OCI-LY1 (cell line): Measurements from ENCODE around the gene BRD4.

ENCODE experiments used
- H2AFZ ChIP-seq: fragments of 200-600 bp; sonication (generic), shearing (Covaris generic); 2 replicates; pipeline ENCODE4 v1.6.0; 2014; ENCODE audit warnings: antibody characterized with exemption, mild to moderate bottlenecking, low read length
- H3F3A ChIP-seq: fragments of 200-600 bp; sonication (generic), shearing (Covaris generic); 2 replicates; pipeline ENCODE4 v1.6.0; 2014; ENCODE audit warnings: mild to moderate bottlenecking, antibody characterized with exemption, low read length, moderate library complexity; ENCODE audit not compliant: insufficient read depth
- H3K27ac ChIP-seq: fragments of 200-600 bp; sonication (generic); 2 replicates; pipeline ENCODE4 v1.5.1; 2014; ENCODE audit warnings: low read length, mixed run types, mild to moderate bottlenecking, low read depth; ENCODE audit not compliant: poor library complexity, severe bottlenecking
- H3K27me3 ChIP-seq: fragments of 200-600 bp; sonication (generic); 2 replicates; pipeline ENCODE4 v1.6.0; 2014; ENCODE audit warnings: antibody characterized with exemption, mild to moderate bottlenecking, low read length, moderate library complexity; ENCODE audit not compliant: insufficient read depth
- H3K36me3 ChIP-seq: fragments of 200-600 bp; sonication (generic); 2 replicates; pipeline ENCODE4 v1.6.1; 2014; ENCODE audit warnings: mild to moderate bottlenecking, antibody characterized with exemption, low read length, moderate library complexity, mixed read lengths; ENCODE audit not compliant: insufficient read depth
- H3K4me1 ChIP-seq: fragments of 200-600 bp; sonication (generic); 2 replicates; pipeline ENCODE4 v1.5.1; 2014; ENCODE audit warnings: mild to moderate bottlenecking, low read length, moderate library complexity; ENCODE audit not compliant: insufficient read depth, severe bottlenecking
- H3K4me2 ChIP-seq: fragments of 200-600 bp; sonication (generic), shearing (Covaris generic); 2 replicates; pipeline ENCODE4 v1.6.1; 2014; ENCODE audit warnings: low read length
- H3K4me3 ChIP-seq: fragments of 200-600 bp; sonication (generic); 2 replicates; pipeline ENCODE4 v1.5.1; 2014; ENCODE audit warnings: low read length, low read depth, mild to moderate bottlenecking, mixed read lengths; ENCODE audit not compliant: poor library complexity, severe bottlenecking
- H3K79me2 ChIP-seq: fragments of 200-600 bp; shearing (Covaris generic); 2 replicates; pipeline ENCODE4 v1.6.1; 2016; ENCODE audit warnings: mixed run types, low read length, mixed read lengths; ENCODE audit not compliant: insufficient read depth
- H3K9ac ChIP-seq: fragments of 200-600 bp; sonication (generic), shearing (Covaris generic); 2 replicates; pipeline ENCODE4 v1.6.1; 2014; ENCODE audit warnings: mild to moderate bottlenecking, low read length, mixed read lengths
- H3K9me2 ChIP-seq: fragments of 200-600 bp; sonication (generic), shearing (Covaris generic); 2 replicates; pipeline ENCODE4 v1.6.1; 2014; ENCODE audit warnings: low read depth, mild to moderate bottlenecking, low read length, mixed read lengths
- H3K9me3 ChIP-seq: fragments of 200-600 bp; shearing (Covaris generic); 2 replicates; pipeline ENCODE4 v1.6.1; 2014; ENCODE audit warnings: low read length, mixed read lengths
- H4K20me1 ChIP-seq: fragments of 200-600 bp; sonication (generic), shearing (Covaris generic); 2 replicates; pipeline ENCODE4 v1.6.0; 2016; ENCODE audit warnings: mild to moderate bottlenecking, low read length; ENCODE audit not compliant: insufficient read depth
- CTCF ChIP-seq: fragments of 200-600 bp; sonication (generic), shearing (Covaris generic); IDR thresholded peaks from 2 replicates; pipeline ENCODE4 v1.5.1; 2017; ENCODE audit warnings: mild to moderate bottlenecking, antibody characterized with exemption, low read length, moderate library complexity, mixed read lengths
- EZH2 ChIP-seq: fragments of 200-600 bp; sonication (generic), shearing (Covaris generic); IDR thresholded peaks from 2 replicates; pipeline ENCODE4 v1.8.0; 2017; ENCODE audit warnings: borderline replicate concordance, mixed run types, mild to moderate bottlenecking, antibody characterized with exemption, low read length, moderate library complexity, mixed read lengths

The BRD4 gene

DNA sequence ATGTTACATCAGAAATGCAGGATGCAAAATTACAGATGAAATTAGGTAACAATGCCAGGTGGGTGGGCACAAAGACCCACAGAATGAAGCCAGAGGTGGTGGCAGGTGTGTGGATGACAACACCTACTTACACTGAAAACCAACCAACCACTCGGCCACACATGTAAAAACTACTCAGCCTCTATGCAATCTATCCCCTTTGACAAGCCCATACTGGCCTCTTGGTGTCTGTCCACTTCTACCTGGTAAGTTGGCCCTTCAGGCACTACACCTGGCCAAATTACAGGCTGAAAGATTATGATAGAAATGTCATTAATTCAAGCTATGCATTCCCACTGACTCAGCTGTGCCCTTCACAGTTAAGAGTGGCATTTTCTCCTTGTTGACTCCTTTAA, 50.0 kb downstream of the BRD4 start:
- H4K20me1 ChIP-seq, result no peaks in the 10 kb centered on the region
- no peaks in the 10 kb centered on the region for H3F3A ChIP-seq
- no peak overlapping the region for H2AFZ ChIP-seq
- peak overlapping the region; percentile 20 for H3K27ac ChIP-seq
- no peaks in the 10 kb centered on the region for H3K9me3 ChIP-seq
- peaks cover 100% of the 10 kb centered on the region for H3K79me2 ChIP-seq
- no peak overlapping the region for H3K9ac ChIP-seq
- no peaks in the 10 kb centered on the region for H3K27me3 ChIP-seq
- H3K4me2 ChIP-seq, result no peak overlapping the region
- no peaks in the 10 kb centered on the region for H3K9me2 ChIP-seq
- H3K4me1 ChIP-seq, result peaks cover 62% of the 10 kb centered on the region
- TF ChIP-seq EZH2, result no peak
- TF ChIP-seq CTCF, result no peak
- no peak overlapping the region for H3K4me3 ChIP-seq
- no peaks in the 10 kb centered on the region for H3K36me3 ChIP-seq

GRCh38 chr19:15280915-15281683, 51.2 kb downstream of the BRD4 start:
- Histone ChIP-seq H3K27me3 (no peaks in the 10 kb centered on the region), H4K20me1 (no peaks in the 10 kb centered on the region), H3K79me2 (peaks cover 100% of the 10 kb centered on the region), H3K9me3 (no peaks in the 10 kb centered on the region), H3K4me2 (no peak overlapping the region), H3K4me1 (peaks cover 50% of the 10 kb centered on the region), H3K4me3 (no peak overlapping the region), H3K9ac (no peak overlapping the region), H3K9me2 (no peaks in the 10 kb centered on the region), H3K27ac (no peak overlapping the region), H2AFZ (no peak overlapping the region), H3F3A (no peaks in the 10 kb centered on the region), H3K36me3 (peaks cover 4% of the 10 kb centered on the region; the same call in 1 of the 2 replicates)
- TF ChIP-seq CTCF, result no peak
- no peak for TF ChIP-seq EZH2

- TF ChIP-seq EZH2 (no peak), CTCF (no peak)
- Histone ChIP-seq H3K27me3 (no peaks in the 10 kb centered on the region), H2AFZ (no peak overlapping the region), H4K20me1 (no peaks in the 10 kb centered on the region), H3K9ac (no peak overlapping the region), H3K4me2 (no peak overlapping the region), H3K79me2 (peaks cover 100% of the 10 kb centered on the region), H3K27ac (no peak overlapping the region), H3F3A (no peaks in the 10 kb centered on the region), H3K9me3 (no peaks in the 10 kb centered on the region), H3K36me3 (peaks cover 4% of the 10 kb centered on the region; the same call in 1 of the 2 replicates), H3K9me2 (no peaks in the 10 kb centered on the region), H3K4me1 (peaks cover 41% of the 10 kb centered on the region), H3K4me3 (no peak overlapping the region)
Observed at GRCh38 chr19:15280048-15280725, 52.2 kb downstream of the BRD4 start.
